CD4-positive, alpha-beta T cell treated with Interferon alpha-2 for 1 hour (primary cell): ENCODE measurements around the gene UROS.

Source experiments
- DNase-seq, 2 donors: peaks; one replicate each; pipeline ENCODE4 v3.0.0-alpha.2; 2020 to 2022

Gene UROS

DNA sequence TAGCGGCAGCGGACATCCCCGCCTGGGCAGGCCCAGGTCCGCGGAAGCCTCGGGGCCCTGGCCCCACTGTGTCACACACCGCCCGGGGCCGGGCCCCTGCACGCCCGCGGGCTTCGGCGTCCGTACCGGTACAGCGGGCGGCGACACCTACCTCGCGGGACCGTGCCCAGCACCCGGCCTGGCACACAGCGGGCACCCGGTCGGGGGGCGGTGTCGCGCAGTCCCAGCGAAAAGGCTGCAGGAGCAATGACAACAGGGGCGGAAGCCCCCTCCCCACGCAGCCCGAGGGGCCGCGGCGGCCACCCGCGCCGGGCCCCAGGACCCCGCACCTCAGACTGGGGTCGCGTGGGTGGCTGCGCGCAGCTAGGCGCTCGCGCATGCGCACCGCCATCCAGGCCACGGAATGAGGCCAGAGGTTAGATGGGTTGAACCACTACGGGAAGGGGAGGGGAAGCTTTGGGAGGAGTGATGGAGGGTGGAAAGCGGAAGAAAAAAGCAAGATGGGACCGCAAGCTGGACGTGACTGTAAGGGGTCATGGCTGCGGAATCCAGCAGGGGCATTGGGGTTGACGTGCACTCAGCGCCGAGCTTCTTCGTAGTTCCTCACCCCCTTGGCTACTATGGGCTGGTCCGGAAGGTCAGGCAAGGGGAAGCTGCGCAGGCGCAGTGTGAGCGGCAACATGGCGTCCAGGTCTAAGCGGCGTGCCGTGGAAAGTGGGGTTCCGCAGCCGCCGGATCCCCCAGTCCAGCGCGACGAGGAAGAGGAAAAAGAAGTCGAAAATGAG is at the start of gene UROS, which contains the start of gene BCCIP:
TSS of gene UROS (minus strand) at position 381 of the 785 bp plus-strand sequence. CDS start 6,759 bp downstream, outside the sequence.
TSS of gene BCCIP (plus strand) at position 669 of the 785 bp plus-strand sequence. CDS start at position 681, 12 bp downstream.
- DNase-seq, result peak; percentile 91 to 92

DNA sequence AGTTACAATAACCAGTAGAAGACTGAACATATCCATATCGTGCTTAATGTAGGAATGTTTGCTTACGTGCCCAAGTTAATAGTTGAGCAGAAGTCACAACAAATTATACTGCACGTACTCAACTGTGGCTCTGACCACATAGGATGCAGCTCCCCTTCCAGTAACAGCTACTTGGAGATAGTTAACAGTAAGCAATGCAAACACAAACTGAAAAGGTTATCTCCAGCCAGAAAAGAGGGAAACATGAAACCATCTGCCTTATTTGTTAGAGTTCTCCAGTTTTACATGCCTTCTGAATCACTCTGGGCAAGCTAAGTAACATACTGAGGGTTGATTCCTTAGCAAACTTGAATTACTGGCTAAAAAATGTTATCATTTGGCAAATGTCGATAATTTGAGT is 48.3 kb upstream of the UROS start:
- DNase-seq, result no peak

DNA sequence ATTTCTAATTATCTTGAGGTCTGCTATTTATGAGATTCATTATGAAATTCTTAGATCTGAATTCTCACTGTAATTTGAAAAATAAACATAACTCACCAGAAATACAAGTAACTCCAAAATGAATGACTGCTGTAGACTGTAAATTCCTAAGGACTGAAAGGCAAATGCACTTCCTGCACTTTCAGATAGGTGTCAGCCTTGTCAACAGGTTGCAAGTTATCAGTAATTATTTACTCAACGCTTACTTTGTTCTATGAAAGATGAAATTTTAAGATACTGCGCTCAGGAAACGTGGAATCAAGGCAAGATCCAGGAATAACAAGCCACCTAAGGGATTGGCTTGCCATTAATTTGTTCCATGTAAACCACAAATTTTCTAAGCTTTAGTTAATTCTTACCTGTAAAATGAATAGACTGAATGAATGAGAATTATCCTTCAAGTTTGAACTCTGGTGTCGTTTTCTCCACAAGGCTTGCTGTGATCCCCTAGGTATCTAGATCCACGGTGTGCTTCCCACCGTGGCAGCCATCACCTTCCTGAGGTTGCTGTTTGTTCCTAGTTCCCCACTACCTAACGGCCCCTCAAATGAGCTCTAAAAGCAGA is 45.4 kb upstream of the UROS start:
- peak in 1 of 2 donors; percentile 29 for DNase-seq

- DNase-seq, result no peak
These were observed 43.5 kb upstream of the UROS start for GRCh38 chr10:125866421-125867029.

DNA sequence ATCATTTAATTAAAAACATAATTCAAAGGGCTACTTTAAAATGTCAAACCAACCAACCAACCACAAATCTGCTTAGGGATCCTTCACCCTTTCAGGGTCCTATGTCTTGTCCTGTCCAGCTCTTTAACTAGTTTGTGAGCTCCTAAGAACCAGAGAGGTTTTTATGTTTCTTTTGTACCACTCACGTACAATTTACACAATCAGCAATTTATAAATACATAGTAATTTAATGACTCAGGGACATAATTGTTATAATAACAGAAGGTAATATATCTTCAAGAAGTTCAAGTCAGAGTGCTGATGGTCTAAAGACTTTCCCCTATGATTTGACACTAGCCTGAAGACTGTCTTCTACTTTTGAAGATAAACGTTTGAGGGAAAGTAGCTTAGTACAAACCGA is 42.1 kb upstream of the UROS start:
- DNase-seq, result no peak

DNA sequence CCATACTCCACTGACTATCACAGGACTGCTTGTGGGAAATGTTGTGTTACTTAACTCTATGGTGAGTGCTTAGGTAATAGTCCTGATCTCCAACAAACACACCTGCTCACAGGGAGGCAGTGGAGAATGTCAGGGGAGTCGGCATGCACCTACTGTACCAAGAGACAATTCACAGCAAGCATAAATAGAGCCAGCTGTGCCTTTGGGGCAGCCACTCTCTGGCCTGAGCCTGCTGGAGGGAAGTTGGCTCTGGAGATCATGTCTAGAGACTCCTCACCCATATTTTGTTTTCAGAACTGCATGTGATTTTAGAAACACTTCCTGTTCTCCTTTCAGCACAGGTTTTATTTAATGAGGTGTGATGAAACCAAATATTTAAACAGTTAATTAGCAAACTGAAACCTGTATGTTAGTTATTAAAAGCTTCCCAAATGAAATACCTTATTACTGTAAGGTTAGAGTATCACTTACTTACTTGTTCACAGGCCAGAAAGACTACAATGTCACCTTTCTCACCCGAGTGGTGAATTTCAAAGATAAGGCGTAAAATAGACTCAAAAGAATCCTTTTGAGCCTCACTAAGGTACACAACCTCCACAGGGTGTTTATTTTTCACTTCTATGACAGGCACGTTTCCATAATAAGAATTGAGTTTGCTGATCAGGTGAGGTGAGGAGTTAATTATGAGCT is 36.2 kb upstream of the UROS start:
- DNase-seq, result no peak

- DNase-seq, result no peak
These were observed 34.2 kb upstream of the UROS start for GRCh38 chr10:125857185-125857760.

- no peak for DNase-seq
These were observed 29.4 kb upstream of the UROS start for GRCh38 chr10:125852487-125852886.

DNA sequence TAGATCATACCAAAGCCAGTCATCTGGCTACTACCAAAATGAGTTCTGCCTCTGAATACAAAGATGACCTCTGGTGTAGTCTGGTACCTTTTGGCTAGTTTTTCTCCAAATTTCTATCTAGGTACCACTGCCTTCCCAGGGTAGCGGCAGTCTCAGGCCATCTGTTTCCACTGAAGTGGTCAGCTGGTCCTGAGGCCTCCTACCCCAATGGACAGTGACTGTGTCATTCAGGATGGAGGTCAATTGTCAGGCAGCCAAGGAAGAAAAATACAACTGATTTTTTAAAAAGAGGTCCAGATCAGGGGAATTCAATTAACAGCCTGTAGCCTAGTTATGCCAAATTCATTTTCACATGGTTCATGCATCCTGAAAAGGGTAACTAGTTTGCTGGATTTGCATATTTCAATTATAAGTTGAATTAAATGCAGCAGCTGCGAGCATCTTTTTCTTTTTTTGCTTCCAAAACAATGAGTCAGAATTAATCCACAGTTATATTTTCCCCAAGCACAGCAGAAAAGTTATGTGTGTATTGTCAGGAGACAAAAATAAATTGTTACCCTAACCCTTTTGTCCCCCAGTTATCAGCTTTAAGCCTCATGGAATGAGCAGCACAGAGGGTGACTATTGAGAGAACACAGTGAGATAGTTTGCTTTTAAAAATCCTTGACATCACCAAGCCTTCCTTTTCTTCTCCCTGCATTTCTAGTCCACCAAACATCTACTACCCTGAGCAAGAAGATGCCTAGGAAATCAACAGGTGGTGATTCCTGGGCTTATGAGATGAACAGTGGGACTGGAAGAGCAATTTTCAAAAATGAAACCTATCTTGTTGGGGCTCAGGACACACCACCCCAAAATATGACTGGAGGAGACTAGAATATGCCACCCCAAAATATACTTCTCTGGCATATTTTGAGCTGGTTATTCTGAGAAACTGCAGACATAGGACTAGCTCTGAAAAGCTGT is 28.0 kb upstream of the UROS start:
- DNase-seq, result no peak

GRCh38 chr10:125849448-125849847 is 26.4 kb upstream of the UROS start:
- DNase-seq, result no peak

DNA sequence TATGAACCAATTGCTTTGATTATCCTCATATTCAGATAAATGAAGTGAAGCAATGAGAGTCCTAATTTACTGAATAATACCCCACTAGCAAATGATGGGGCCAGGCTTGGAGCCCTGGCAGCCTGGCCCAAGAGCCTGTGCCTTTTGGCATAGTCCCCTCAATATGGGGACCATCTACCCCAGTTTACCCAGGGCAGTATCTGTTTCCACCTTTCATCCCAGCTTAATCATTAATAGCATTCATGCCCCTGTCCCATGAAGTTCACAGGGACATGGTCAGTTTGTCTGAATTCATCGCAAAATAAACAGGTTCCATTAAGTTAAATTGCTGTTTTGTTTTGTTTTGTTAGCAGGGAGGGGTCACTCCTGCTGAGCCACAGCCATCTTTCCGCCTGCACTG is 25.8 kb upstream of the UROS start:
- DNase-seq, result no peak

GRCh38 chr10:125848371-125848770 is 25.3 kb upstream of the UROS start:
- no peak for DNase-seq

GRCh38 chr10:125846894-125847293 is 23.8 kb upstream of the UROS start:
- DNase-seq, result no peak

GRCh38 chr10:125845617-125846016 is 22.6 kb upstream of the UROS start:
- DNase-seq, result no peak

- no peak for DNase-seq
These were observed 21.7 kb upstream of the UROS start for GRCh38 chr10:125844751-125845221.

- no peak for DNase-seq
These were observed 20.7 kb upstream of the UROS start for GRCh38 chr10:125843603-125844329.

DNA sequence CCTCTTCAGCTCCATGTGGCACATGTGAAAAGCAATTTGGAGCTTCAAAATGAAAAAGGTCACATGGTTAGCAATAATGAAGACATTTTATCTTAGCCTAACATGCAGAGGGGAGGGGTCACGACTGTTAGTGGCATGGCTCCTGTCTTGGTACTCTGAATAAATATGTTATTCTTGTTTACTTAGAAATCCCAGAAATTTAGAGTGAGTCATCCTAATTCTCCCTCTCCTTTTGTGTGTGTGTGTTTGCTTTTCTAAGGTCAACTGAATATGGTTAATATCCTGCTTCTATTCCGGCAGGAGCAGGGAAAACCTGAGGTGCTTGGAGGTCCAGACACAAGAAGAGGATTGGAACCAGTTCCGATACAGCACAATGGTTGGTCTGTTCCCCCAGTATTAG is 17.9 kb upstream of the UROS start:
- DNase-seq, result no peak

GRCh38 chr10:125840406-125840805 is 17.3 kb upstream of the UROS start:
- DNase-seq, result no peak

DNA sequence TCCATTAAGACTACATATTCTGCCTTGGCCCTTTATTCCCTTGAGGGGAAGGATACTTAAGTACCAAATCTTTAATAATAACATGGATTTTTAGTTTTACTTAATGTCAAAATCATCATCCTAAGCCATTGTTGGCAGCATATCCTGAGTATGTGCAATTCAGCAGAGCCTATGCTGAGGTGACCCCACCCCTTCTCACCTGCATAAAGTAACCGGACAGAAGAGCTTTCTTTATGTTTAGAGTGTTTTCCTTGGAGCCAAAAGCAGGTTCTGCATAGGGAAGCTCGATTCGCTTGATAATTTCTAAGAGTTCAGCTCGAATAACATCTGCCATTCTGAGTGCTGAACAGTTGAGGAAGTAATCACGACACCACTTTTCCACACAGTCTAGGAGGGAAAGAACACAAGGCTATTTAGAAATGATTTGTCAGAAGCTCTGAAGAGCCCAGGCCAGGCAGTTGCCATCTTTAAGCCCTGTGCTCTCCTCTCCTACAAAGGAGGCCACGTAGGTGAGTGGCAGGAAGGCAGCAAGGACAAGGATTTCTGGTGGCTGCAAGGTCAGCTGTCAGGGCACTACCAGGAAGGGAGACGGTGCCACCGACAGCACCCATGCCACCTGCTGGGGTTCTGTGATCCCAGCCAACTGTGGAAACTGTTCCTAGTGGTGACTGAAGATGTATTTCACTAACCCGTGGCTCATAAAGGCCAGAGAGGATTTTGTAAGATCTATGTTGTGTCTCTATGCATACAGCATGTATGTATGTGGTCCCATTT is 15.9 kb upstream of the UROS start:
- no peak for DNase-seq

GRCh38 chr10:125836746-125837145 is 13.7 kb upstream of the UROS start:
- DNase-seq, result no peak
